Large intestine (tissue), 3 donors: Measurements from ENCODE around the gene UNC93B1. TPM values are rescaled to one million over a fixed set of nuclear protein-coding genes. Genes with fewer than 3 reads are reported as not detected.
"Not testable (repeated sequence)": the region's sequence is repeated elsewhere in the genome, so short reads cannot be mapped to it uniquely, and the experiment has no call there.

Experiments
- DNase-seq, 2 donors: peaks; one replicate each; pipeline versions ENCODE4 v3.0.0 to v3.0.0-alpha.2; 2013
- H3K27ac ChIP-seq: one replicate; pipeline ENCODE4 v1.5.1; 2013; ENCODE audit warnings: low read length
- H3K27me3 ChIP-seq: 2 replicates; pipeline ENCODE4 v1.6.1; 2013; ENCODE audit warnings: low read length; ENCODE audit not compliant: control insufficient read depth, insufficient read depth
- H3K36me3 ChIP-seq: 2 replicates; pipeline ENCODE4 v1.6.1; 2013; ENCODE audit warnings: low read length; ENCODE audit not compliant: control insufficient read depth, insufficient read depth
- H3K4me1 ChIP-seq: one replicate; pipeline ENCODE4 v1.6.1; 2013; ENCODE audit warnings: low read length; ENCODE audit not compliant: control insufficient read depth, insufficient read depth
- H3K4me3 ChIP-seq: one replicate; pipeline ENCODE4 v1.5.1; 2013; ENCODE audit warnings: low read length
- H3K9me3 ChIP-seq: one replicate; pipeline ENCODE4 v1.6.1; 2013; ENCODE audit warnings: mild to moderate bottlenecking, low read depth, low read length, moderate library complexity; ENCODE audit not compliant: control insufficient read depth
- WGBS: methylation state at CpG from one replicate; pipeline ENCODE4 v1.1.5; 2013; ENCODE audit warnings: low lambda C conversion rate; ENCODE audit not compliant: insufficient coverage; 5-methylcytosine and 5-hydroxymethylcytosine counted together
- polyA plus RNA-seq: library from polyadenylated mRNA; unstranded; fragments of 120-200 nt; gene quantifications from one replicate; pipeline ENCODE4 v1.2.1, GENCODE V29; 2013

UNC93B1 gene
- polyA plus RNA-seq, 1 donor = 20.1 TPM

- WGBS = no CpG with 5 or more reads among the region's 14 CpGs
- H3K4me3 ChIP-seq, H3K27me3 ChIP-seq, H3K9me3 ChIP-seq, DNase-seq, H3K36me3 ChIP-seq, H3K27ac ChIP-seq, H3K4me1 ChIP-seq: not testable (repeated sequence)
These were observed 49.6 kb downstream of the UNC93B1 start for GRCh38 chr11:67954251-67954650.

- not testable (repeated sequence) for H3K36me3 ChIP-seq, H3K27ac ChIP-seq, H3K27me3 ChIP-seq, H3K4me3 ChIP-seq, H3K9me3 ChIP-seq, H3K4me1 ChIP-seq, DNase-seq
- no CpG with 5 or more reads among the region's 8 CpGs for WGBS
These were observed 53.2 kb downstream of the UNC93B1 start for GRCh38 chr11:67950705-67951104.

GRCh38 chr11:67947785-67948184 is 56.1 kb downstream of the UNC93B1 start:
- DNase-seq = peak in 1 of 2 donors; percentile 17
- no CpG with 5 or more reads among the region's 7 CpGs for WGBS
- not testable (repeated sequence) for H3K27ac ChIP-seq

GRCh38 chr11:67946403-67946802 is 57.5 kb downstream of the UNC93B1 start:
- not testable (repeated sequence) for H3K36me3 ChIP-seq, H3K4me3 ChIP-seq, H3K9me3 ChIP-seq, H3K27me3 ChIP-seq, H3K4me1 ChIP-seq
- H3K27ac ChIP-seq = peak overlapping the region; percentile 51
- peak; percentile 7 to 36 for DNase-seq
- WGBS = no CpG with 5 or more reads among the region's 4 CpGs

More at GRCh38 chr11:67947785-67948184, 56.1 kb downstream of the UNC93B1 start:
- H3K36me3 ChIP-seq, H3K9me3 ChIP-seq, H3K27me3 ChIP-seq, H3K4me3 ChIP-seq, H3K4me1 ChIP-seq: not testable (repeated sequence)

GRCh38 chr11:67943406-67943805 is 60.5 kb downstream of the UNC93B1 start:
- no CpG with 5 or more reads among the region's 5 CpGs for WGBS
- H3K4me3 ChIP-seq, H3K27ac ChIP-seq, DNase-seq, H3K36me3 ChIP-seq, H3K9me3 ChIP-seq, H3K4me1 ChIP-seq, H3K27me3 ChIP-seq: not testable (repeated sequence)

Other genes with a start within 250 kb of the UNC93B1 start
- 21.1 TPM for gene ALDH3B1, start 6.2 kb upstream of the UNC93B1 start, polyA plus RNA-seq
- 83.7 TPM for gene NDUFS8, start 26.6 kb upstream of the UNC93B1 start, polyA plus RNA-seq
- gene TCIRG1, start 34.9 kb upstream of the UNC93B1 start, polyA plus RNA-seq = 83.1 TPM
- 129 TPM for gene CHKA, start 117.3 kb upstream of the UNC93B1 start, polyA plus RNA-seq
- 52.9 TPM for gene KMT5B, start 209.2 kb upstream of the UNC93B1 start, polyA plus RNA-seq